Transverse colon (tissue), 3 donors: ENCODE data around the gene VN1R5.

ENCODE experiments used
- POLR2A ChIP-seq: fragments of 450-650 bp; IDR thresholded peaks from one replicate; pipeline ENCODE4 v1.6.1; 2016; ENCODE audit warnings: antibody characterized with exemption, mild to moderate bottlenecking, moderate library complexity
- POLR2AphosphoS5 ChIP-seq, 3 donors: sonication (generic); formaldehyde crosslinking; IDR thresholded peaks; one replicate each; pipeline ENCODE4 v1.6.1; 2016; ENCODE audit warnings: antibody characterized with exemption in 3 of 3

- TF ChIP-seq POLR2AphosphoS5 (IDR thresholded peaks at IDR 0.05) (no peak), POLR2A (no peak)
Observed at GRCh38 chr1:247224822-247225221, 31.1 kb upstream of the VN1R5 start.
